ENCODE measurements around the gene GPR157. TPM values are rescaled to one million over a fixed set of nuclear protein-coding genes. Genes with fewer than 3 reads are reported as not detected.
"Not testable (repeated sequence)": the region's sequence is repeated elsewhere in the genome, so short reads cannot be mapped to it uniquely, and the experiment has no call there.

Gene GPR157
- total RNA-seq, 1 donor: 5.4 TPM

DNA sequence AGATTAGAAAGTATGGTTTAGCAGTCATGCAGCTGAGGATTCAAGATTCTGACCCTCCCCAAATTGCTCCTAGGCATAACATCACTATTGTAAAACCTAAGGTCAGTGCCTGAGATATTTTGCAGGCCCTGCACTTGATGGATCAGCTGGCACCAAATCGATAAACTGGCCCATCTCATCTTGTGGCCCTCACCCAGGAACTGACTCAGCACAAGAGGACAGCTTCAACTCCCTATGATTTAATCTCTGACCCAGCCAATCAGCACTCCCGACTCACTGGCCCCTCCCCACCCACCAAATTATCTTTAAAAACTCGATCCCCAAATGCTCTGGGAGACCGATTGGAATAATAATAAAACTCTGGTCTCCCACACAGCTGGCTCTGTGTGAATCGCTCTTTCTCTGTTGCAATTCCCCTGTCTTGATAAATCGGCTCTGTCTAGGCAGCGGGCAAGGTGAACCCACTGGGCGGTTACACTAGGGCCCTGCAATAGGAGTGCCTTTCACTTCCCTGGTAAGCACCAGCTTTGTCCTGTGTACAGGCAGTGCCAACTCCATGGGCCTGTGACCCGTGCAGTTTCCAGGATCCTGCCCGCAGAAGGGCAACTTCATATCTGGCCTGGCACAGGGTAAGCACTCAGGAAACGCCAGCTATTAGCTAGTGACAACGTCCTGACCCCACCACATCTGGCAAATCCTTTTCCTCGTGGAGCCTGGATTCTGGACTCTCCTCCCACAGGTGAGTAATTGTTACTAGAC, 30.8 kb downstream of the GPR157 start:
- TF ChIP-seq, protein P1, sequence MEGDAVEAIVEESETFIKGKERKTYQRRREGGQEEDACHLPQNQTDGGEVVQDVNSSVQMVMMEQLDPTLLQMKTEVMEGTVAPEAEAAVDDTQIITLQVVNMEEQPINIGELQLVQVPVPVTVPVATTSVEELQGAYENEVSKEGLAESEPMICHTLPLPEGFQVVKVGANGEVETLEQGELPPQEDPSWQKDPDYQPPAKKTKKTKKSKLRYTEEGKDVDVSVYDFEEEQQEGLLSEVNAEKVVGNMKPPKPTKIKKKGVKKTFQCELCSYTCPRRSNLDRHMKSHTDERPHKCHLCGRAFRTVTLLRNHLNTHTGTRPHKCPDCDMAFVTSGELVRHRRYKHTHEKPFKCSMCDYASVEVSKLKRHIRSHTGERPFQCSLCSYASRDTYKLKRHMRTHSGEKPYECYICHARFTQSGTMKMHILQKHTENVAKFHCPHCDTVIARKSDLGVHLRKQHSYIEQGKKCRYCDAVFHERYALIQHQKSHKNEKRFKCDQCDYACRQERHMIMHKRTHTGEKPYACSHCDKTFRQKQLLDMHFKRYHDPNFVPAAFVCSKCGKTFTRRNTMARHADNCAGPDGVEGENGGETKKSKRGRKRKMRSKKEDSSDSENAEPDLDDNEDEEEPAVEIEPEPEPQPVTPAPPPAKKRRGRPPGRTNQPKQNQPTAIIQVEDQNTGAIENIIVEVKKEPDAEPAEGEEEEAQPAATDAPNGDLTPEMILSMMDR (IDR thresholded peaks at IDR 0.05; ENCODE audit: extremely low read depth, low read depth, low read length): no peak
- peaks cover 10% of the 10 kb centered on the region for H3K27me3 ChIP-seq (ENCODE audit: insufficient read depth, low read length)
- H2AFZ ChIP-seq (ENCODE audit: low read length): no peak overlapping the region
- no peaks in the 10 kb centered on the region for H3K79me2 ChIP-seq (ENCODE audit: insufficient read depth, low read length)
- no peak overlapping the region for H3K4me2 ChIP-seq (ENCODE audit: insufficient read depth, low read length)
- no peaks in the 10 kb centered on the region for H4K20me1 ChIP-seq (ENCODE audit: insufficient read depth, low read length)
- peaks cover 14% of the 10 kb centered on the region for H3K4me1 ChIP-seq (ENCODE audit: insufficient read depth, low read length)
- H3K4me3 ChIP-seq (ENCODE audit: insufficient read depth, low read length): no peak overlapping the region
- no peak overlapping the region for H3K27ac ChIP-seq (ENCODE audit: low read depth, low read length)
- DNase-seq (ENCODE audit: insufficient read length, low spot score, missing footprints): no peak
- no peaks in the 10 kb centered on the region for H3K36me3 ChIP-seq (ENCODE audit: insufficient read depth, low read length)
- H3K9me3 ChIP-seq (ENCODE audit: low read depth, low read length): no peaks in the 10 kb centered on the region

DNA sequence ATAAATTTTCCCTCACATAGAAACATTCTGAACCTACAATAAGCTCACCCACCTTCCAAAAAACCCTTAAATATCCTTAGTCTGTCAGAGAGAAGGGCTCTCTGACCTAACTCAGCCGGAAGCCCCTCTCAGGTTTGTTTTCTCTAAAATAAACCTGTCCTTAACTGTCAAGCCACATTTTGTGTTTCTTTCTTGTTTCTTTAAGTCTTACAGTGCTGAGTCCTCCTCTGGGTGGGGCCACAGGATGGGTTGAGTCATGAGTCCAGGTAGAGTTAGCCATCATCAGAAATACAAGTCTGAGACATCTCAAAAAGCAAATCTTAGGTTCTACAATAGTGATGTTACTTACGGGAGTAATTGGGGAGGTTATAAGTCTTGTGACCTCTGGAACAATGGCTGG, 33.1 kb downstream of the GPR157 start:
- no peak overlapping the region for H3K27ac ChIP-seq (ENCODE audit: low read depth, low read length)
- no peaks in the 10 kb centered on the region for H3K36me3 ChIP-seq (ENCODE audit: insufficient read depth, low read length)
- H3K79me2 ChIP-seq (ENCODE audit: insufficient read depth, low read length): no peaks in the 10 kb centered on the region
- no peak overlapping the region for H3K4me3 ChIP-seq (ENCODE audit: insufficient read depth, low read length)
- peaks cover 7% of the 10 kb centered on the region for H3K4me1 ChIP-seq (ENCODE audit: insufficient read depth, low read length)
- H3K4me2 ChIP-seq (ENCODE audit: insufficient read depth, low read length): no peak overlapping the region
- no peaks in the 10 kb centered on the region for H4K20me1 ChIP-seq (ENCODE audit: insufficient read depth, low read length)
- TF ChIP-seq, protein P1 (IDR thresholded peaks at IDR 0.05; ENCODE audit: extremely low read depth, low read depth, low read length): no peak
- no peak overlapping the region for H2AFZ ChIP-seq (ENCODE audit: low read length)
- H3K27me3 ChIP-seq (ENCODE audit: insufficient read depth, low read length): peaks cover 32% of the 10 kb centered on the region
- DNase-seq (ENCODE audit: insufficient read length, low spot score, missing footprints): no peak
- no peaks in the 10 kb centered on the region for H3K9me3 ChIP-seq (ENCODE audit: low read depth, low read length)

- H3K27ac ChIP-seq (ENCODE audit: low read depth, low read length): not testable (repeated sequence)
Measured at GRCh38 chr1:9093996-9094595, 34.8 kb downstream of the GPR157 start.

DNA sequence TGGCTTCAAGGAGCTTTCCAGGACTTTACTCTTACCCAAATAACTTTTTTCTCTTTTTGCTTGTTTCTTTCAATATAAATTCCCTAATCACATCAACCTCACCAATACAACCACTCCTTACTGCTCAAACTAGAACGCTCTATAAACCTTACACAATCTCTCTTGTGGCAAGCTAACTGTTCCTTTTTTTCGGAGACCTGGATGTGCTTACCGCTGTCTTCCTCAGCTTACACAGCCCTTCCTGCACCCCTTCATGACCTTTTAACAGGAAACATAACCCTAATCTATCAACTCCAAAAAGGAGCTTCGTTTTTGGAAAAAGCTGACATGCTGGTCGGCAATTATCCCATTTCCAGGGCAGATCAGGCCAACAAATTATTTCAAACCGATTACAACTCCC, 35.3 kb downstream of the GPR157 start:
- Histone ChIP-seq H3K9me3 (ENCODE audit: low read depth, low read length) (no peaks in the 10 kb centered on the region), H3K4me2 (ENCODE audit: insufficient read depth, low read length) (no peak overlapping the region), H3K27me3 (ENCODE audit: insufficient read depth, low read length) (peaks cover 44% of the 10 kb centered on the region), H2AFZ (ENCODE audit: low read length) (no peak overlapping the region), H3K79me2 (ENCODE audit: insufficient read depth, low read length) (no peaks in the 10 kb centered on the region), H3K4me3 (ENCODE audit: insufficient read depth, low read length) (no peak overlapping the region), H3K36me3 (ENCODE audit: insufficient read depth, low read length) (no peaks in the 10 kb centered on the region), H3K4me1 (ENCODE audit: insufficient read depth, low read length) (no peaks in the 10 kb centered on the region), H3K27ac (ENCODE audit: low read depth, low read length) (no peak overlapping the region), H4K20me1 (ENCODE audit: insufficient read depth, low read length) (no peaks in the 10 kb centered on the region)
- TF ChIP-seq, protein P1 (IDR thresholded peaks at IDR 0.05; ENCODE audit: extremely low read depth, low read depth, low read length): no peak
- DNase-seq (ENCODE audit: insufficient read length, low spot score, missing footprints): no peak

More at GRCh38 chr1:9093996-9094595, 34.8 kb downstream of the GPR157 start:
- not testable (repeated sequence) for H3K4me1 ChIP-seq (ENCODE audit: insufficient read depth, low read length); H4K20me1 ChIP-seq (ENCODE audit: insufficient read depth, low read length); H3K79me2 ChIP-seq (ENCODE audit: insufficient read depth, low read length); H3K4me3 ChIP-seq (ENCODE audit: insufficient read depth, low read length); DNase-seq (ENCODE audit: insufficient read length, low spot score, missing footprints); H3K4me2 ChIP-seq (ENCODE audit: insufficient read depth, low read length); H2AFZ ChIP-seq (ENCODE audit: low read length); H3K36me3 ChIP-seq (ENCODE audit: insufficient read depth, low read length); H3K9me3 ChIP-seq (ENCODE audit: low read depth, low read length)
- H3K27me3 ChIP-seq (ENCODE audit: insufficient read depth, low read length): peaks cover 40% of the 10 kb centered on the region
